HL-60 (cell line): Measurements from ENCODE around the gene ACER1.

ENCODE experiments used
- CTCF ChIP-seq: IDR thresholded peaks from one replicate; pipeline ENCODE4 v1.5.1; 2011; ENCODE audit warnings: low read length, control low read depth, inconsistent platforms; ENCODE audit not compliant: insufficient read depth
- POLR2AphosphoS5 ChIP-seq: IDR thresholded peaks from 2 replicates; pipeline ENCODE4 v1.6.1; 2012; ENCODE audit warnings: low read depth
- REST ChIP-seq: IDR thresholded peaks from 2 replicates; pipeline ENCODE4 v1.6.1; 2012; ENCODE audit warnings: low read depth; ENCODE audit not compliant: insufficient replicate concordance

GRCh38 chr19:6258812-6259311, 74.5 kb downstream of the ACER1 start:
- TF ChIP-seq CTCF (no peak), REST (no peak), POLR2AphosphoS5 (no peak)
